ENCODE results near the gene HSF2.

The HSF2 gene

DNA sequence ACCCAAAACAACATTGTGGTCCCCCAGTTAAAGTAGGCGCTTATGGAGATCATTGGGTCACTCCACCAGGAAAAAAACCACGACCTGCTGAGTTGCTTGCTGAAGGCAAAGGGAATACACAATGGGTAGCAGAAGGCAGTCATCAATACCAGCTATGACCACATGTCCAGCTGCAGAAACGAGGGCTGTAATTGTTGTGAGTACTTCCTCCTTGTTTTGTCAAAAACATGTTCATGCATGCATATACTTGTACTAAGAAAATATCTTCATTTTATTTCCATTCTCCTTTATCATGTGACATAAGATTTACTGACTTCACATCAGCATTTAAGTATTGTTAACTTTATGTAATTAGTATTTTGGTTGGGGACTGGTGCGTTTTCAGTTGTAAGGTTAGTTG is 55.2 kb downstream of the HSF2 start:
- TF ChIP-seq REST (IDR thresholded peaks at IDR 0.05; ENCODE audit: insufficient read depth in 1 of 2, low read depth in 2 of 2, low read length in 2 of 2) = no peak

- TF ChIP-seq REST (IDR thresholded peaks at IDR 0.05; ENCODE audit: insufficient read depth in 1 of 2, low read depth in 2 of 2, low read length in 2 of 2) (no peak), TAF1 (IDR thresholded peaks at IDR 0.05; ENCODE audit: borderline replicate concordance, insufficient read depth, low read length) (no peak), POLR2AphosphoS5 (IDR thresholded peaks at IDR 0.05; ENCODE audit: low read depth, low read length) (no peak), FOXP2 (optimal IDR thresholded peaks at IDR 0.05; ENCODE audit: borderline replicate concordance, extremely low read depth, extremely low read length, insufficient read depth) (no peak)
Observed at GRCh38 chr6:122458087-122458486, 58.6 kb downstream of the HSF2 start.

- TF ChIP-seq TAF1 (IDR thresholded peaks at IDR 0.05; ENCODE audit: borderline replicate concordance, insufficient read depth, low read length) (no peak), FOXP2 (optimal IDR thresholded peaks at IDR 0.05; ENCODE audit: borderline replicate concordance, extremely low read depth, extremely low read length, insufficient read depth) (no peak), POLR2AphosphoS5 (IDR thresholded peaks at IDR 0.05; ENCODE audit: low read depth, low read length) (no peak), REST (IDR thresholded peaks at IDR 0.05; ENCODE audit: insufficient read depth in 1 of 2, low read depth in 2 of 2, low read length in 2 of 2) (no peak), SIN3A (IDR thresholded peaks at IDR 0.05; ENCODE audit: borderline replicate concordance, insufficient read depth, low read length) (no peak)
Observed at GRCh38 chr6:122459240-122459639, 59.8 kb downstream of the HSF2 start.

DNA sequence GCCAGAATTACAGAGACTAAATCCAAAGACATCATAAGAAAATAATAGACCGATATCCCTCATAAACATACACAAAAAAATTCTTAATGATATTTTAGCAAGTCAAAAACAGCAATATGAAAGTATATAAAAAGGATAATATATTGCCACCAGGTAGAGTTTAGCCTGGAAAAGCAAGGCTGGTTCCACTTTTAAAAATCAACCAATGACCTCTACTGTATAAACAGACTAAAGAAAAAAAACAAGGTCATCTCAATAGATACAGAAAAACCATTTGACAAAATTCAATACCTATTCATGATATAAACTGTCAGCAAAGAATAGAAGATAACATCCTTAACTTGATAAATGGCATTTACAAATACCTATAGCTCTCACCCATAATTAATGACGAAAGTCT is 62.4 kb downstream of the HSF2 start:
- TF ChIP-seq SIN3A (IDR thresholded peaks at IDR 0.05; ENCODE audit: borderline replicate concordance, insufficient read depth, low read length) (no peak), POLR2AphosphoS5 (IDR thresholded peaks at IDR 0.05; ENCODE audit: low read depth, low read length) (no peak), TAF1 (IDR thresholded peaks at IDR 0.05; ENCODE audit: borderline replicate concordance, insufficient read depth, low read length) (no peak), REST (IDR thresholded peaks at IDR 0.05; ENCODE audit: insufficient read depth in 1 of 2, low read depth in 2 of 2, low read length in 2 of 2) (no peak), FOXP2 (optimal IDR thresholded peaks at IDR 0.05; ENCODE audit: borderline replicate concordance, extremely low read depth, extremely low read length, insufficient read depth) (no peak)

DNA sequence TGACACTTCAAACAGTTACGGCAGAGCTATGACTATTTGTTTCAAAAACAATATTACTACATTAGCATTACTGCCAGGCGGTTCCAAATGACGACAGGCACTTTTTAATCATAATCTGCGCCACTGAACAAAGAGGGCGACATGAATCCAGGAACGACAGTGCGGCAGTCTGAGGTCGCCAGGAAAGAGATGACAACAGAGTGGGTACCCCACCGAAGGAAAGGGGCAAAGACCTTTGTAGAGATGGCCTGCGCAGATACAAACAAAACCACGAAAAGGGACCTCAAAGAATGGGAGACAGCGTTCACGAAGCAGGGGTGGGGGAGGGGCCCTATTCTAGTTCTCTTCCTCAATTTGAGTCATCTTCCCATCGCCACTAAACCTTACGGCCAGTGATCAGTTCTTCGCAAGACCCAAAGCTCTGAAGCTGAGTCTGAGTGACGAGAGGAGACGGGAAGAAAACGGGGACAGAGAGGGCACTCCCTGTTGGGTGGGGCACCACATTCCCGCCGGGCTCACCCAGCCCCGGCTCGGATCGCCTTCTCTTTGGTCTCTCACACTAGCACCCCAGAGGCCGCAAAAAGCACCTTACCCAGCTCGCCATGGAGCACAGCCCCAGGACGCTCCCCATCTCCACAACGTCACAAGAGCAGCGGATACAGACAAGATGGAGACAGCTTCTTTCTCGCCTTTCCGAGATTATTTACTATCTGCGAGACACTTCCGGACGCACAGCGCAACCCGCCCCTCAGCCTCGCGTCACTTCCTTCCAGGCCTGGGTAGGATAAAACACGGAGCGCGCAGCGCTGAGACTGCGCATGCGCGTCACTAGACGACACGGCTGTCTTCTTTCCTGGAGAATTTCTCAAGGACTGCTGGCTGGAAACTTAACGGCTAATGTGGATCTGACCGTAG is 71.9 kb downstream of the HSF2 start, which contains the start of gene SERINC1:
Gene SERINC1 (minus strand): TSS at position 701 of the 915 bp plus-strand sequence. CDS start 70 bp downstream, at position 631.
- TF ChIP-seq FOXP2 (optimal IDR thresholded peaks at IDR 0.05; ENCODE audit: borderline replicate concordance, extremely low read depth, extremely low read length, insufficient read depth) (peak; percentile 90), TAF1 (IDR thresholded peaks at IDR 0.05; ENCODE audit: borderline replicate concordance, insufficient read depth, low read length) (peak; percentile 94; the same call in 1 of the 2 replicates), POLR2AphosphoS5 (IDR thresholded peaks at IDR 0.05; ENCODE audit: low read depth, low read length) (peak; percentile 98), REST (IDR thresholded peaks at IDR 0.05; ENCODE audit: insufficient read depth in 1 of 2, low read depth in 2 of 2, low read length in 2 of 2) (0 out of 4 replicates have a peak, but pooled peaks of 1 of the 2 experiments have one; percentile 59), SIN3A (IDR thresholded peaks at IDR 0.05; ENCODE audit: borderline replicate concordance, insufficient read depth, low read length) (peak; percentile 64; the same call in 1 of the 2 replicates)
